Measurements from ENCODE around the gene HABP4.

HABP4 gene

GRCh38 chr9:96519787-96520186 is 69.8 kb downstream of the HABP4 start:
- Histone ChIP-seq H3K27me3 (ENCODE audit: control insufficient read depth, insufficient read depth, low read length) (no peaks in the 10 kb centered on the region), H3K36me3 (ENCODE audit: control insufficient read depth, insufficient read depth, low read length) (no peaks in the 10 kb centered on the region; the same call in 1 of the 2 replicates), H3K4me1 (ENCODE audit: control insufficient read depth, insufficient read depth, low read length) (no peaks in the 10 kb centered on the region; the same call in 1 of the 2 replicates), H3K9me3 (ENCODE audit: control insufficient read depth, insufficient read depth, low read length) (no peaks in the 10 kb centered on the region), H3K4me3 (ENCODE audit: low read length) (no peak overlapping the region), H3K27ac (ENCODE audit: low read length) (no peak overlapping the region)
- DNase-seq (ENCODE audit: low read depth, low spot score) = no peak
- WGBS (ENCODE audit: insufficient coverage, insufficient read length) = no CpG with 5 or more reads among the region's 2 CpGs

GRCh38 chr9:96522366-96522765 is 72.4 kb downstream of the HABP4 start:
- Histone ChIP-seq H3K4me1 (ENCODE audit: control insufficient read depth, insufficient read depth, low read length) (no peaks in the 10 kb centered on the region; the same call in 1 of the 2 replicates), H3K27ac (ENCODE audit: low read length) (no peak overlapping the region), H3K36me3 (ENCODE audit: control insufficient read depth, insufficient read depth, low read length) (no peaks in the 10 kb centered on the region; the same call in 1 of the 2 replicates), H3K4me3 (ENCODE audit: low read length) (no peak overlapping the region), H3K9me3 (ENCODE audit: control insufficient read depth, insufficient read depth, low read length) (no peaks in the 10 kb centered on the region), H3K27me3 (ENCODE audit: control insufficient read depth, insufficient read depth, low read length) (no peaks in the 10 kb centered on the region)
- no CpG with 5 or more reads among the region's 4 CpGs for WGBS (ENCODE audit: insufficient coverage, insufficient read length)
- DNase-seq (ENCODE audit: low read depth, low spot score) = no peak

GRCh38 chr9:96523374-96523773 is 73.4 kb downstream of the HABP4 start:
- no peaks in the 10 kb centered on the region; the same call in 1 of the 2 replicates for H3K4me1 ChIP-seq (ENCODE audit: control insufficient read depth, insufficient read depth, low read length)
- no peaks in the 10 kb centered on the region; the same call in 1 of the 2 replicates for H3K36me3 ChIP-seq (ENCODE audit: control insufficient read depth, insufficient read depth, low read length)
- no peaks in the 10 kb centered on the region for H3K27me3 ChIP-seq (ENCODE audit: control insufficient read depth, insufficient read depth, low read length)
- DNase-seq (ENCODE audit: low read depth, low spot score) = no peak
- no peak overlapping the region for H3K27ac ChIP-seq (ENCODE audit: low read length)
- no peak overlapping the region for H3K4me3 ChIP-seq (ENCODE audit: low read length)
- WGBS (ENCODE audit: insufficient coverage, insufficient read length) = no CpG with 5 or more reads among the region's 7 CpGs
- H3K9me3 ChIP-seq (ENCODE audit: control insufficient read depth, insufficient read depth, low read length) = no peaks in the 10 kb centered on the region

GRCh38 chr9:96524045-96524444 is 74.1 kb downstream of the HABP4 start:
- H3K27ac ChIP-seq (ENCODE audit: low read length) = no peak overlapping the region
- no peaks in the 10 kb centered on the region for H3K27me3 ChIP-seq (ENCODE audit: control insufficient read depth, insufficient read depth, low read length)
- no peaks in the 10 kb centered on the region; the same call in 1 of the 2 replicates for H3K4me1 ChIP-seq (ENCODE audit: control insufficient read depth, insufficient read depth, low read length)
- no peak for DNase-seq (ENCODE audit: low read depth, low spot score)
- WGBS (ENCODE audit: insufficient coverage, insufficient read length) = no CpG with 5 or more reads among the region's 7 CpGs
- no peaks in the 10 kb centered on the region for H3K9me3 ChIP-seq (ENCODE audit: control insufficient read depth, insufficient read depth, low read length)
- H3K4me3 ChIP-seq (ENCODE audit: low read length) = no peak overlapping the region
- H3K36me3 ChIP-seq (ENCODE audit: control insufficient read depth, insufficient read depth, low read length) = no peaks in the 10 kb centered on the region; the same call in 1 of the 2 replicates

- Histone ChIP-seq H3K27ac (ENCODE audit: low read length) (no peak overlapping the region), H3K27me3 (ENCODE audit: control insufficient read depth, insufficient read depth, low read length) (no peaks in the 10 kb centered on the region), H3K9me3 (ENCODE audit: control insufficient read depth, insufficient read depth, low read length) (no peaks in the 10 kb centered on the region), H3K4me3 (ENCODE audit: low read length) (no peak overlapping the region), H3K36me3 (ENCODE audit: control insufficient read depth, insufficient read depth, low read length) (no peaks in the 10 kb centered on the region; the same call in 1 of the 2 replicates), H3K4me1 (ENCODE audit: control insufficient read depth, insufficient read depth, low read length) (no peaks in the 10 kb centered on the region; the same call in 1 of the 2 replicates)
- no CpG with 5 or more reads among the region's 2 CpGs for WGBS (ENCODE audit: insufficient coverage, insufficient read length)
- DNase-seq (ENCODE audit: low read depth, low spot score) = no peak
These were observed 74.8 kb downstream of the HABP4 start for GRCh38 chr9:96524764-96525163.

GRCh38 chr9:96532173-96532572 is 82.2 kb downstream of the HABP4 start:
- DNase-seq (ENCODE audit: low read depth, low spot score) = no peak

GRCh38 chr9:96540106-96540505 is 90.1 kb downstream of the HABP4 start:
- Histone ChIP-seq H3K4me3 (ENCODE audit: low read length) (no peak overlapping the region), H3K36me3 (ENCODE audit: control insufficient read depth, insufficient read depth, low read length) (no peaks in the 10 kb centered on the region), H3K9me3 (ENCODE audit: control insufficient read depth, insufficient read depth, low read length) (no peaks in the 10 kb centered on the region), H3K4me1 (ENCODE audit: control insufficient read depth, insufficient read depth, low read length) (no peaks in the 10 kb centered on the region), H3K27me3 (ENCODE audit: control insufficient read depth, insufficient read depth, low read length) (no peaks in the 10 kb centered on the region), H3K27ac (ENCODE audit: low read length) (no peak overlapping the region)
- DNase-seq (ENCODE audit: low read depth, low spot score) = no peak
- no CpG with 5 or more reads among the region's 3 CpGs for WGBS (ENCODE audit: insufficient coverage, insufficient read length)

More at GRCh38 chr9:96532173-96532572, 82.2 kb downstream of the HABP4 start:
- Histone ChIP-seq H3K4me1 (ENCODE audit: control insufficient read depth, insufficient read depth, low read length) (no peaks in the 10 kb centered on the region), H3K9me3 (ENCODE audit: control insufficient read depth, insufficient read depth, low read length) (no peaks in the 10 kb centered on the region), H3K27ac (ENCODE audit: low read length) (no peak overlapping the region), H3K36me3 (ENCODE audit: control insufficient read depth, insufficient read depth, low read length) (0 out of 2 replicates have a peak, but pooled peaks cover 2% of the 10 kb centered on the region), H3K27me3 (ENCODE audit: control insufficient read depth, insufficient read depth, low read length) (no peaks in the 10 kb centered on the region), H3K4me3 (ENCODE audit: low read length) (no peak overlapping the region)

Measured in iPS DF 6.9 (cell line).